ENCODE data around the gene MBTD1.

GRCh38 chr17:51244041-51244440, 15.8 kb downstream of the MBTD1 start:
- no peak for TF ChIP-seq ZFP36 (IDR thresholded peaks at IDR 0.05; ENCODE audit: borderline replicate concordance, partially characterized antibody)
- TF ChIP-seq MAFK (IDR thresholded peaks at IDR 0.05; ENCODE audit: partially characterized antibody), result no peak
- no peak for TF ChIP-seq POLR2A (IDR thresholded peaks at IDR 0.05; ENCODE audit: low read length)
- TF ChIP-seq MAZ (IDR thresholded peaks at IDR 0.05; ENCODE audit: borderline replicate concordance, low read depth, low read length), result no peak
- TF ChIP-seq CTCF (IDR thresholded peaks at IDR 0.05), result no peak
- TF ChIP-seq EP300 (IDR thresholded peaks at IDR 0.05), result no peak
- no peak for TF ChIP-seq RFX5 (IDR thresholded peaks at IDR 0.05)
- TF ChIP-seq GATA3 (IDR thresholded peaks at IDR 0.05; ENCODE audit: borderline replicate concordance), result no peak
